ENCODE data around the gene SRGAP3.

Gene SRGAP3

DNA sequence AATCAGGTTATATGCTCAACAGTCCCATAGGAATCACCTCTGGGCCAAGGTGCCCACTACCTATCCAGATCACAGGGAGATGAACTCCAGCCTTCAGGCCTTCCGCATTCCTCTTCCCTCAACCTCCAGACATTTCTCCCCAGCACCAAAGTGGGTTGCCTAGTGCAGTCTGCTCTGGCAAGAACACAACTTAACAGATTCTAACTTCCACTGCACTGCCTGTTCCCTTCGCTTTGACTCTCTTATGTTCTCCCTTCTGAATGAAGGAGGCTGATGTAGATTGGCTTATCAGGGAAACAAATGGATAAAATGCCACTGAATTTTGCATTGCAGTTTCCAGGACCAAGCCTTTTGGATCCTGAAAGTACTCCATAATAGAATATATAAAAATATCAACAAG lies 106.3 kb downstream of the SRGAP3 start:
- TF ChIP-seq CTCF (IDR thresholded peaks at IDR 0.05; ENCODE audit: borderline replicate concordance, control extremely low read depth, extremely low read depth, insufficient read depth, missing control alignments) = no peak
- DNase-seq (ENCODE audit: low spot score) = no peak
- in situ Hi-C loops (cut with MboI; ENCODE audit: low sequenced_read_pairs, unreplicated experiment) = no loop called here

GRCh38 chr3:9142362-9142761 lies 107.1 kb downstream of the SRGAP3 start:
- no peak for TF ChIP-seq CTCF (IDR thresholded peaks at IDR 0.05; ENCODE audit: borderline replicate concordance, control extremely low read depth, extremely low read depth, insufficient read depth, missing control alignments)
- DNase-seq (ENCODE audit: low spot score) = no peak
- in situ Hi-C loops (cut with MboI; ENCODE audit: low sequenced_read_pairs, unreplicated experiment) = no loop called here

DNA sequence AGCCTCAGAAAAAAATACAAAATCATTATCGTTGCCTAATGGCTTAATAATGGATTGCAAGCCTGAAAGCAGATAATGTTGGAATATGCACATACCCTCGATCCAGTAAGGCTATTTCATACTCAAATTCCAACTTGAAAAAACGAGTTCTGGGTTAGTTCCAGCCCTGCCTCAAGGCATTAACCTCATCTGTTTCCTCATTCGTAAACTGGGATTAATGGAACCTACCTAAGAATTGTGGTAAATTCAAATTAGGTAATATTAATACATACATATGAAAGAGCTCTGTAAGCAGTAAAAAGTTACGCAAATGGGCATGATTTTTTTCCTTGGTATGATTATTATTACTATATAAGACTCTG lies 107.5 kb downstream of the SRGAP3 start:
- no peak for DNase-seq (ENCODE audit: low spot score)
- in situ Hi-C loops (cut with MboI; ENCODE audit: low sequenced_read_pairs, unreplicated experiment) = no loop called here
- no peak for TF ChIP-seq CTCF (IDR thresholded peaks at IDR 0.05; ENCODE audit: borderline replicate concordance, control extremely low read depth, extremely low read depth, insufficient read depth, missing control alignments)

DNA sequence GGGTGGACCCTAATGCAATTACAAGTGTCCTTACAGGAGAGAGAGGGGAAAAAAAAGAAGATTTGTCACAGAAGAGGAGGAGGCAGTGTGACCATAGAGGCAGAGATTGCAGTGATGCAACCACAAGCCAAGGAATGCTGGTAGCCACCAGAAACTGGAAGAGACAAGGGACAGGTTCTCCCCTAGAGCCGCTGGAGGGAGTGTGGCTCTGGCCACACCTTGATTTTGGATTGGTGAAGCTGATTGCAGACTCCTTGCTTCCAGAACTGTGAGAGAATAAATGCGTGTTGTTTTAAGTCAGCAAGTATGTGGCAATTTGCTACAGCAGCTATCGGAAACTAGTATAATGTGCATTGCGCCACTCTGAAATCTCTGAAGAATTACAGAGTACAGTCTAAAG lies 110.1 kb downstream of the SRGAP3 start:
- no peak for TF ChIP-seq CTCF (IDR thresholded peaks at IDR 0.05; ENCODE audit: borderline replicate concordance, control extremely low read depth, extremely low read depth, insufficient read depth, missing control alignments)
- DNase-seq (ENCODE audit: low spot score) = no peak
- in situ Hi-C loops (cut with MboI; ENCODE audit: low sequenced_read_pairs, unreplicated experiment) = no loop called here

DNA sequence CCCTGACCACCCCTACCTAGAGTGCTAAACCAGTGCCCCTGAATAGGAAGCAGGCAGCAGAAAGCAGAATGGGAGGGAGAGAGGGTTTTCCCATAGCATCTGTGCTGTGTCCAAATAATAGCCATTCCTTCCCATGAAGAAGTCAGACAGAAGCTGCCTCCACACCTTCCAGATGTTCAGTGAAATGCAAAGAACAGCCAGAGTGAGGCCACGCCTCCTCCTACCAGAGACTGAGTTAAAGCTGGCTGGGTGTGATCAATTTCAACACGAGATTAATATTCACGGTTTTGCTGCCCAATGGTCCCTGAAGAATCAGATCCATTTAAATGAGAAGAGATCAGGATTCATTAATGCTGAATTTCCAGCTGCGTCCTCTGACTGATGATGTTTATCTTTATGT lies 111.8 kb downstream of the SRGAP3 start:
- in situ Hi-C loops (cut with MboI; ENCODE audit: low sequenced_read_pairs, unreplicated experiment) = no loop called here
- DNase-seq (ENCODE audit: low spot score) = no peak
- TF ChIP-seq CTCF (IDR thresholded peaks at IDR 0.05; ENCODE audit: borderline replicate concordance, control extremely low read depth, extremely low read depth, insufficient read depth, missing control alignments) = no peak

DNA sequence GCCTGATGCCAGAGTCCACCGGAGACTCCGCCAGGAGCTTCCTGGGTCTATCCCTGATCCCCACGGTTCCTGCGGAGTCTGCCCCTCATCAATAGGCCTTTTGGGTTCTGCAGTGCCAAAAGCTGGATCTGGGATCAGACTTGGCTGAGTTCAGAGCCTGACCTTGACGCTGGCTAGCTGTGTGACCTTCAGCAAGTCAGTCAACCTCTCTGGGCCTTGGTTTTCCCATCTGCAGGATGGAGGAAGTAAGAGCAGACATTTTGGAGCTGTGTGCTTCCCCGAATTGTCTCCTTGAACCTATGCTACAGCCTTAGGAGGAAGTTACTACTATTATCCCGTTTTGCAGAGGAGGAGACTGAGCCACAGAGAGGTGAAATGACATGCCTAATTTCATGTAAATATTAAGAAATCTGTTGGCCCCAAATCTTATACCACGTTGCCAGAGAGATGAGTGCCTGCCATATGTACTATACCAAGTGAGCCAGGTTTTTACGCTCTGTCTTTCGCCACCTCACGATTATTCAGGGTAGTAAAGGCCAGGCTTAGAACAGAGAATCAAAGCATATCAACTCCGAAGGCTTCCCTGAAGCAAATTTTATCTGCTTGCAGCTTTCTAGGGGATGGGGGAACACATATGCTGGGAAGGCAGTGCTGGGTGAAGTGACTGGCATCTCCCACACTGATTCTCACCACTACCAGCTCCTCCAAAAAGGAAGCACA lies 112.5 kb downstream of the SRGAP3 start:
- no peak for DNase-seq (ENCODE audit: low spot score)

More for the DNA sequence above, 112.5 kb downstream of the SRGAP3 start:
- in situ Hi-C loops (cut with MboI; ENCODE audit: low sequenced_read_pairs, unreplicated experiment) = no loop called here
- TF ChIP-seq CTCF (IDR thresholded peaks at IDR 0.05; ENCODE audit: borderline replicate concordance, control extremely low read depth, extremely low read depth, insufficient read depth, missing control alignments) = no peak

Data from GM13976 (cell line).